GM21526 (cell line): ENCODE results near the gene TAOK1.

Source experiments
- ATAC-seq: cut with Tn5 transposase; IDR thresholded peaks from one replicate; pipeline ENCODE4 v1.9.1; 2021; ENCODE audit warnings: moderate library complexity; ENCODE audit not compliant: unreplicated experiment, low FRiP score

The TAOK1 gene

DNA sequence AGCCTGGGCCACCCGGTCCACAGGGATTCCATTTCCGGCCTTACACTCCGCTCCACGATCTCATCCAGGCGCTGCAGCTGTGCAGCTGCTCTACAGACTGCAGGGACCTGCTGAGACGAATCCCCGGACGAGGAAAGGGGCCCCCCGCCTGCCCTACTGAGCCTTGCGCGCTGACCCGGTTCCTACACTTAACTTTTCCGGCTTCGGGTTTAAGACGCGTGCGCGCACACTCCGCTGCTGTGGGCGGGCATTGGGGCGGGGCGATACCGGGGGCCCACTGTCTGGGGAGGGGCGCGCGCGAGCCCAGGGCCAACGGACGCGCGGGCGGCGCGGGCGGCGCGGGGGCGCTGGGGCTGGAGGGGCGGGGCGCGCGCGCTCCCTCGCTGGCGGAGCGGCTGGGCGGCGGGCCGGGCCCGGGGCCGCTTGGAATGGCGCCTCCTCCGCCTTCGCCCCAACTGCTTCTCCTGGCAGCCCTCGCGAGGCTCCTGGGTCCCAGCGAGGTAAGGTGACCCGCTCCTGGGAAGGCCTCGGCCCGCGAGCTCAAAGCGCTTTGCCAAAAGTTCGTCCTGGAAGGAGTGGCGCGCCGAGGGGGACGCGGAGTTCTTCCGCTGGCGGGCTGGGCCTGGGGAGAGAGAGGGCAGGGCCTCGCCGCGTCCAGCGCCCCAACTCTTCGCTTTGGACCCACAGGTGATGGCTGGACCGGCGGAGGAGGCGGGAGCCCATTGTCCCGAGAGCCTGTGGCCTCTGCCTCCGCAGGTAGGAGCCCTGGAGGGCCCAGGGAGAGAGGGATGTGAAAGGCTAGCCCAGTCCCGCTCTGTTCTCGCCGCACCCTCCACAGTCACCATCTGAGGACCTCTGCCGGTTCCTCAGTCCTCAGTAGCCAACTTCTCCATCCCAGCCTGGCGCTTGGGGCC, 178.4 kb downstream of the TAOK1 start, which contains the start of gene TP53I13:
Gene TP53I13 (plus strand): TSS at position 371 of the 914 bp plus-strand sequence. CDS start 58 bp downstream, at position 429.
- peak; percentile 33 for ATAC-seq

DNA sequence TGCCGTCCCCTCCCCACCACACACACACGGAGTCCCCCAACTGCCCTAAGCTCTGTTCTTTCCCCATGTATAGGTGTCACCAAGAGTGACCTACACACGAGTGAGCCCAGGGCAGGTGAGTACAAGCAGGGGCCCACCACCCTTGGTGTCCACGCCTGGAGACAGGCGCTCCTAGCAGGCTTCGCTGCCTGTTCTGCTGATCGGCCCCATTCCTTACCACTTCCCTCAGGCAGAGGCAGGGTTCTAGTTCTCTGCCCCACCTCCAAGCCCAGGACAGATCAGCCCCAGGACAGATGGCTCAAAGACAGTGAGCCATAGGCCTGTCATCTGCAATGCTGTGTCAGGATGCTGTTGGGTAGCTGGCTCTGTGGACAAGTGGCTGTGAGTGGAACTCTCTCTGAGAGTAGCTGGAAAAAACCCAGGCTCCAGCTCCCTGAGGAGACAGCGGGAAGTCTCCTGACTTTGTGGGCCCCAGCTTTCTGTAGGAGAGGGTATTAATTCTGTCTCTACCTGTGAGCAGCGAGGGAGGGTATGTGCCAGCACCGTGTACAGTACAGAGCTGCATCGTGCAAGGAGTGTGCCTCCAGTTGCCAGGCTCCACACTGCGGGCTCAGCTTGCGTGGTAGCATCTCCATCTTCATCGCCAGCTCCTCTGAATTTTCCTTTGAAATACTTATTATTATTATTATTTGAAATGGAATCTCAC, 179.2 kb downstream of the TAOK1 start:
- ATAC-seq: no peak

DNA sequence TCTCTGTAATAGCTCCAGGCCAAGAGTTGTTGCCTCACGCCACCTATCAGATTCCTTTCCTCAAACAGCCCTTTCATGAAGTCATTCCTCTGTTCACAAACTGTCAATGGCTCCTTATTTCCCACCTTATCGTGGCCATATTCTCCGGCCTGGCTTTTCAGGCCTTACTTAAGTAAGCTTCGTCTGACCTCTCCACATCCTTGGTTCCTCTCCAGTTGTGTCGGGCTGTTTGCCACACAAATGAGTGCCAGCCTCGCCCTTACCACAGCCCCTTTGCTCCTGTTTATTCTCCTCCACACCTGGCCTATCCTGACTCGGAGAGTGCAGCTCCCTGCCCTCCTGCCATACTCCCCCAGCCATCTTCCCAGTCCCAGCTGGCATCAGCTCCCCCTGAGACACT, 180.4 kb downstream of the TAOK1 start:
- ATAC-seq: no peak

DNA sequence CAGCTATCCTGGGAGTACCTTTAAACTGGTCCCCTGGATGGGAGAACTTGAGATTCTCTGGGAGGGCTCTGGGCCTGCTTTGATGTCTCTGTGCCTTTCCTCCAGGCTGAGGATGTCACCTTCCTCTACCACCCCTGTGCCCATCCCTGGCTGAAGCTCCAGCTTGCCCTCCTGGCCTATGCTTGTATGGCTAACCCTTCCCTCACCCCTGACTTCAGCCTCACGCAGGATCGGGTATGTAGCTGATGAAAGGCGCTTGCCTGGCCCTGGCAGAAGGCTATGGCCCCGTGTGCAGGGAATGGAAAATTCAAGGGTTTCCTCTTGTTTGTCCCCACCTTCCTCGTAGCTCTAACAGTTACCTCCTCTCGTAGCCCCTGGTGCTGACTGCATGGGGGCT, 181.3 kb downstream of the TAOK1 start:
- ATAC-seq: no peak

DNA sequence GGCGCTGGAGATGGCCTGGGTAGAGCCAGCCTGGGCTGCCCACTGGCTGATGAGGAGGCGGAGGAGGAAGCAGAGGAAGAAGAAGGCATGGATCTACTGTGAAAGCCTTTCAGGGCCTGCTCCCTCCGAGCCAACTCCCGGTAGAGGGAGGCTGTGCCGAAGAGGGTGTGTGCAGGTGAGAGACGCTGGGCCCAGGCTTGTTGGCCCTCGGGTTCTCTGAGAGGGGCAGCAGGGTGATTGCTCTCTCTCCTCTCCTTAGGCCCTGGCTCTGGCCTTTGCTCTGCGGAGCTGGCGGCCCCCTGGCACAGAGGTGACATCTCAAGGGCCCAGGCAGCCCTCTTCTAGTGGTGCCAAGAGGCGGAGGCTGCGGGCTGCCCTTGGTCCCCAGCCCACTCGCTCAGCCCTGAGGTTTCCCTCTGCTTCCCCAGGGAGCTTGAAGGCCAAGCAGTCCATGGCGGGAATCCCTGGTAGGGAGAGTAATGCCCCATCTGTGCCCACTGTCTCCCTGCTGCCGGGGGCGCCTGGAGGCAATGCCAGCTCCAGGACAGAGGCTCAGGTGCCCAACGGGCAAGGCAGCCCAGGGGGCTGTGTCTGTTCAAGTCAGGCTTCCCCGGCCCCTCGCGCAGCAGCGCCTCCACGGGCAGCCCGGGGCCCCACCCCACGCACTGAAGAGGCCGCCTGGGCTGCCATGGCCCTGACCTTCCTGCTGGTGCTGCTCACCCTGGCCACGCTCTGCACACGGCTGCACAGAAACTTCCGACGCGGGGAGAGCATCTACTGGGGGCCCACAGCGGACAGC, 181.9 kb downstream of the TAOK1 start:
- ATAC-seq: no peak

DNA sequence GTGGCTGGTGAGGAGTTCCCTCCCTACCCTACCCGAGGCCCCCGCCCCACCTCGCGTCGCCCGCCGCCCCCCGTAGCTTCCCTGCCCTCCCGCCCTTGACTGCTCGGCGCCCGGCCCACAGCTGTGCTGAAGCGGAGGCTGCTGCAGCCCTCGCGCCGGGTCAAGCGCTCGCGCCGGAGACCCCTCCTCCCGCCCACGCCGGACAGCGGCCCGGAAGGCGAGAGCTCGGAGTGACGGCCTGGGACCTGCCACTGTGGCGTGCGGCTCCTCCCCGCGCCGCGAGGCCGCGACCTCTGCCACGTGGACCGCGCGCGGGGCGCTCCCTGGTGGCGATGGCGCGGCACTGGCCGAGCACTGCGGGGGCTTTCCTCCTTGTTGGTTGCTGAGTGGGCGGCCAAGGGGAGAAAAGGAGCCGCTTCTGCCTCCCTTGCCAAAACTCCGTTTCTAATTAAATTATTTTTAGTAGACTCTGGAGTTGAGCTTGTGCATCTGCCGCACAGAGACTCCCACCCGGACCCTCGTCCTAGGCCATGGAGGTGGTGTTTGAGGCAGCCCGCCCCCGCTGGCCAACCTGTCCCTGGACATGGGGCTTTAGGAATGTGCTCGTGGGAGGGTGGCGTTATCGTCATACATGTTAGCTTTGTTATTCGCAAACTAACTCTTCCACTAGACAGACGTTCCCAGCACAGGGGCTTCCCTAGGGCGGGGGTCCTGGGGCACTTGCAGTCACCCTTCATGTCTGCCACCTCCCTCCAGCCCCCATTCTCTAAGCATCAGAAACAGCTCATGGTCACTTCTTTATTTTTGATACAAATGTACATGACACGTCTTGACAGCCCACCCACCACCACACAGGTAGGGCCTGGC, 182.8 kb downstream of the TAOK1 start:
- ATAC-seq: no peak

DNA sequence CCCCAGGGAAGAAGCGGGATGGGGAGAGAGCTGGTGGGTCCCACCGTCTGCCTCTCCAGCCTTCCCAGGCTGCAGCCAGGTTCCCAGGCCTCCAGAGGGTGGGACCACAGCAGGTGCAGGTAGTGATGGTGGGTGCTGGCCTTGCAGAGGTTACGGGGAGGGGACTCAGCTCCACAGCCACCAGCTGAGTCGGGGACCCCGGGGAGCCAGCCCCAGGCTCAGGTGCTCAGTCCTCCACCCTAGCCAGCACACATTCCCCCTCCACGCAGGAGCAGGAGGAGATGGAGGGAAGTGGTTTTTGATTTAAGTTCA, 183.4 kb downstream of the TAOK1 start:
- ATAC-seq: no peak

DNA sequence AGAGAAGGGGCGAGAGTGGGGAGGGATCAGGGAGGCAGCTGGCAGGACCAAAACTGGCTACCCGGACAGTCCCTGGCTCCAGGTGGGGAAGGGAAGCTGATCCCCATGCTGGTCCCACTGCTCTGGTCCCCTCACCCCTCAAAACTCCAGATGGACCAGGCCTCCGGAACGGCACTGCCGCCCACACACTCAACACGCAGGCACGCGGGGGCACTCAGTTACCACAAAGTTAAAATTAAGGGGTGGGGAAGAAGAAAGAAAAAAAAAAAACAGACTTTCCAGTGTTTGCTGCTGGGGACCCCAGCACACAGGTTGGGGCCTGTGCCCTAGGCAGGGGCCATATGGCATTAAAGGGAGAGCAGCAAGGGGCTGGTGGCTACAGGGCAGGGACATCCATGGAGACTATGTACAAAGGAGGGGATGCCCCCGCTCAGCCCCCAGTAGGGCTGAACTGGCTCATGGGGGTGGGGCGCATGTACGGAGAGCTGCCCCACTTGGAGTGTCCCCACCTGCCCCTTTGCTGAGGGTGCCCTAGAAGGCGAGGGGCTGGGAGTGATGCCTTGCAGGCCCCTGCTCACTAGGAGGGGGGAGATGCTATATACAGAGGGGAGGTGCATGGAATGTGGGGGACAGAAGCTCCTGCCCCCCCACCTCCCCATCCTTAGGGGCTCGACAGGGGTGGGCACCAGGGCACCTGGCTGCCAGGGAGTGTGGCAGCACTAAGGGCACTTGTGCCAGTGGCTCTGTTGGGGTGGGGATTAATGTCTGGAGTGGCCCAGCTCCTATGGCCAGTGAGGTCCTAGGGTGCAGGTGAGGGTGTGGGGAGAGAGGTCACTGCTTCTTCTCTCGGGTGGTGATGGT, 183.9 kb downstream of the TAOK1 start:
- no peak for ATAC-seq

DNA sequence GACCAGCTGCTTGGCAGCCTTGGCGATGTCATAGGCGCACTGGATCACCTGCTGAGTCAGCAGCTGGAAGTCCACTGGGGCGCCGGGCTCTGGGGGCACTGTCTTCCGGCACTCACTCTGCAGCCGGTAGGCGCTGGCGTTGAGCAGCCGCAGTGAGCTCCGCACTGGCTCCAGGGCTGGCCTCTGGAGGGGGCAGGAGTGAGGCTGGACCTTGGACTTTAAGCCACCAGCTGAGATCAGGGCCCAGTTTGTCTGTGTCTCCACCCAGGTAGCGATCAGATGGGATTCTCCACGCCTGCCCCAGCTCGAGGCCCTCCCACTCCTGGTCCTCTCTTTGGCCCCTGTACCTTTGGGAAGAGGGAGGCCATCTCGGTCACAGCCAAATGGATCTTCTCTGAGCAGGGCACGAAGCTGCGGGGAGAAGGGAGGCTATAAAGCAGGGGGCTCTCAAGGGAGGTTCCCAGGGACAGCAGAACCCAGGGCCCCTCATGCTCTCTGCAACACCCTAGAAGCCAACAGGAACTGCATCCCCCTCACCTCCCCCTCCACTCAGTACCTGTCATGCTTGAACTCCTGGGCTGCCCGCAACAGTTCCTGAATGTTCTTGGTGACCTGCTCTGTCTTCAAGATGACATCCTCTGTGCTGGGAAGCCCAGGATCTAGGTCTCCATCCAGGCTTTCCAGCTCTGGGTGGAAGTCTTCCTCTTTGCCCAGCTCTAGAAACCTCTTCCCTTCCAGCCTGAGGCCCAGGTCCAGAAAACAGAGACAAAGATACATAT, 184.8 kb downstream of the TAOK1 start:
- no peak for ATAC-seq

DNA sequence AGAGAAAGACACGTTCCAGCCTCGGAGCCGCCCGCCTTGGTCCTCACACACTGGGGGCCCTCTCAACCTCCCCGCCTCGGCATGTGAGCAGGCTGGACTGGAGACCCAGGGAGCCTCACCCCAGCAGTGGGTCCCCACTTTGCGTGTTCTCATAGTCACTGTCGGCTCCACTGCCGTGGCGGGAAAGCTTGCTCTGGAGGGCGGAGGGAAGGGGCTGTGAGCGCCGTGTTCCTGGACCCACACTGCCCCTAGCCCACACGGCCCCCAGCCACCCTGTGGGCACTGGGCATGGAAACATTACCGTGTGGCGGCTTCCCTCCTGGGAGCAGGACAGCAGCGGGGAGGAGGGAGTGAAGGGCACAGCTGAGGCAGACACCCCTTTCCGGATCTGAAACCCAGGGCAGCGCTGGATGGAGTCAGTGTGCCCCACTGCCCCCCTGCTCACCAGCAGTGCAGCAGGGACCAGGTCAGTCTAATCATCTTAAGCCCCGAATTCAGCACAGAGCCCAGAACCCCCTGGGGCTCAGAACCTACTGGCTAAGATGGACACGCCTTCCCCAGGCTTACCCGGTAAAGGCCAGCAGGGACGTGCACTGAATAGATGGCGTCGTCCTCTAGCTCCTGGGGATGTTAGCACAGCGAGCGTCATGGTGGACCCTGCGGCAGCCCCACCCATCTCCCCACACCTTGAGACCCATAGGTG, 185.5 kb downstream of the TAOK1 start:
- ATAC-seq: no peak

DNA sequence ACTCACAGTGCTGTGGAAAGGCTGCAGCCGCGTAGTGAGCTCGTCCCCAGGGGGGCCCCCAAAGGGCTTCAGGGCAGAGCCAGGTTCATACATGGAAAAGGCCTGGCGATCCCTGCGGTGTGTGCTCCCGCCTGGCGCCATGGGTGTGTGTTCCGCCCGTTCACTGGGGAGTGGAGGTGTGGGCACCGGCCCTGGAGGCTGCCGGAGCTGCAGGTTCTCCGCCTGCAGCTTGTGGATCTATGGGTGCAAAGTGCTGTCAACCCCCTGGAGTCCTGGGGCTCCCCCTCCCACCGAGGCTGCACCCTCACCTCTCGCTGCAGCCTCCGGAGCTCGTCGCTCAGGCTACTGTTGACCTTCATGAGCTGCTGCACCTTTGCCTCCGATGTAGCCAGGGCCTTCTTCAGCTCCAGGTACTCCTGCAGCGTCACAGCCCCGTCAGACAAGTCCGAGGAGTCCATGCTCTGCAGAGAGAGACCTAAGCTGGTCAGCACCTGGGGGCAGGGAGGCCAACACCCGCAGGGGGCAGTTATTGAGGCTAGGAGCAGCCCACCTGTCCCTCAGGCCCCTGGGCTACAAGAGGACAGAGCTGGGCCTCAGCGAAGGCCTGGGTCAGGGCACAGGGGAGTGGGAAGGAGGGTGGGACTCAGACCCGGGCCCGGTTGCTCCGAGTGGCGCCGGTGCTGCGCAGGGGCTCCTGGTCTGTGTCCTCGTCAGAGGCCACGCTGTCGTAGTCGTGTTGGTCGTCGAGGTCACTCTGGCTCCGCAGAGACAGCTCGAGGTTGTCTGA, 186.2 kb downstream of the TAOK1 start:
- ATAC-seq: no peak

DNA sequence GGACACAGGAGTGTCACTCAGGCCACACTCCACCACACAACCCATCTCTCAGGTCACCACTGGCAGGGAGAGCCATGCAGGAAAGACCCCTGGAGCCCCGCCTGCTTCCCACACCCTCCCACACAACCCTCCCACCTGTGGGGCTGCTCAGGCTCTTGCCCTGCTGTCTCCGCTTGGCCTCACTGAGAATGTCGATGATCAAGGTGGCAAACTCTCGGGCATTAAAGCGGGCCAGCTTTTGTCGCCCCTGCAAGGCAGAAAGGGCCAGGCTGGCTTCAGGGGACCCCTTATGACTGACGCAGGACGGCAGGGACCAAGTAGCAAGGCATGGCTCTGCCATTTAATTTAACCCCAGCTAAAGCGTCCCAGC, 186.8 kb downstream of the TAOK1 start:
- ATAC-seq: no peak

DNA sequence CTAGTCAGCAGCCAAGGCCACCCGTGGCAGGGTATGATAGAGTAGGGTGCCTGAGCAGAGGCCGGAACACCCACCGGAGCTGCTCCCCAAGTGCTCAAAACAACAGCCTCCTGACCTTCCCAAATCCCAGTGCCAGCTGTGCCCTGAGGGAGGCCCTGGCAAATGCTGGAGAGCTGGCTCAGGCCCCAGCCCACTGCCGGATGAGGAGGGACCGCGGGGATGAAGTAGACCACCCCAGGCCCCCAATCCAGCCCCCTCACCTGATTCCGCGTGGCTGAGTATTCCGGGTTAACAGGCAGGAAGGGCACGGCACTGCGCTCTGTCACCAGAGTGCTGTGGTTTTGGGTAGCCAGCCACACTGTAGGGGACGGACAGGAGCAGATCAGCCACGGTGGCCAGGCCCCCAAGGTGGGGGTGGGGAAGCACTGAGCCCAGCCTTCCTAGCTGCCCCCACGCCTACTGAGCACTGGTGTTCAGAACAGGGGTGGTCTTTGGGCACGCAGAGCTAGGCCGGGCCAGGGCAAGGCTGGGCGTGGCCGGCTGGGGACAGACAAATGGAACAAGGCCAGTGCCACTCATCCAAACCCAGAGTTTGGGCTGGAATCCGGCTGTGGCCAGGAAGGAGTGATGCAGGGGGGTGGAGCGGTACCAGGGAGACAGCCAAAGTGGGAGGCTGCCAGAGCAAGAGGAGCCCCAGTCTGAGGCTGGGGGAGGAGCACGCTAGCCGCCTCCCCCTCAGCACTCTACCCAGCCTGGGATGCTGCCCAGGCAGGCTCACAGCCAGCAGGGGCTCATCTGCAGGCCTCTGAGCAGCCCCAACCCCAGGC, 187.4 kb downstream of the TAOK1 start:
- no peak for ATAC-seq

DNA sequence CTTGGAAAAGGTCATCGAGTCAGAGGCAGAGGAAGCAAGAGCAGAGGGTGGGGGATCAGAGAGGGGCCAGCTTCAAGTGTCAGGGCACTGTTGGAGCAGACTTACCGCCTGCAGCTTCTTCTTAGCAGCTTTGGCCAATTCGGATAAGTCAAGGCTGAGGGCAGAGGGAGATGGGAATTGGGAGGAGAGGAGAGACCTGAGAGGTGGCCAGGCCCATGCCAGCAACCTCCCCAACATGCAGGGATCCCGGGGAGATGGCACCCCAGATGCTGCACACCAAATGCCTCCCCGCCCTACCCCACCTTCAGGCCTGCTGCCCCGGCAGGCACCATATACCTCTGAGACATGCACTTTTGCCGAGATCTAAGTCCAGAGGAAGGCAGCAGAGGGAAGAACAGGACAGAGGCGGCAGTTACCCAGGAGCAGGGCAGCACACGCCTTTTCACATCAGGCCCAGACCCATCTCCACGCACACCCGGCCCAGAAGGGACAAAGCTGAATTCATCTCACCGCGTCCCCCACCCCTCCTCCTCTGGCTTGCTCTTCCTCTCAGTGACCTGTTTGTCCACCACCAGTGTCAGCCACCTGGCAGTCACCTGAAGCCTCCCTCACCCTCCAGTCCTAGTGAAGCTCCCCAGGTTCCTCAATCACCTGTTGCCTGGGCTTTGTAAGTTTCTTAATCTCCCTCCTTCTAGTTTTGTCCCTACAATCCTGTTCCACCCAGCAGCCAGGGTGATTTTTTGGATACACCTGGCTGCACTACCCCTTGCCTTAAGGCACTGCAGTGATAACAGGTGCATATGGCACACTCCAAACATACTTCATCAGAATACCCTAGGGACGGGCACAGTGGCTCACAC, 188.7 kb downstream of the TAOK1 start:
- no peak for ATAC-seq
